ENCODE data around the gene KDM6A.
"Not testable (repeated sequence)": the region's sequence is repeated elsewhere in the genome, so short reads cannot be mapped to it uniquely, and the experiment has no call there.

KDM6A gene

DNA sequence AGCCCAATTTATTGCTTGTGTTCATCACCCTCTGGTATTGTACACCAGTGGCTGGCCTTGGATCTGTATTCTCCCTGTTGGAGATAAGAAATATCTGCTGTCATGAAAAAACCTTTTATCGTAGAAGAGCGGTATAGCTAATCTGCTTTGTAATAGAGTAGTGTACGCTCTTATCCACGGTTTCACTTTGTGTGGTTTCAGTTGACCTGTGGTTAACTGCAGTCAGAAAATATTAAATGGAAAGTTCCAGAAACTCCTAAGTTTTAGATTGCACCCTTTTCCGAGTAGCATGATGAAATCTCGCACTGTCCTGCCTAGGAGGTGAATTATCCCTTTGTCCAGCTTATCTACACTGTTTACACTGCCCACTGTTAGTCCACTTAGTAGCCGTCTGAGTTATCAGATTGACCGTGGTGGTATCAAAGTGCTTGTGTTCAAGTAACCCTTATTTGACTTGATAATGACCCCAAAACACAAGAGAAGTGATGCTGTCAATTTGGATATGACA, 42.4 kb downstream of the KDM6A start:
- no peak for DNase-seq (ENCODE audit: low read depth in 4 of 4, low spot score in 1 of 4)

DNA sequence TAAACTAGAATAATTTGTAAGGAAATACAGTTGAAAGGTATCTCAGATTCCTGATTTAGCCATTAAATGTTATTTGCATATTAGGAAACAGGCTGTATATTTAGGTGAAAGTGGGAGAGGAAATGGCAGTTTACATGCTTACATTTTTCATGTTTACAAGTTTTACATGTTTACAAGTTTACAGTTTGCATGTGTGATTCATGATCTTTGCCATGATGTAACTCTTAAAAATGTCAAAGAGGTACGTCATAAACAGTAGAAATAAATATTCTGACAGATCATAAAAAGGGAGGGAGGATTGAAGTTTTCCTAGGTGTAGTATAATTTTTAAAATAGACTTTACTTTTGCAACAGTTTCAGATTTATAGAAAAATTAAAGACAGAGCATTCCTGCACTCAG, 45.7 kb downstream of the KDM6A start:
- DNase-seq (ENCODE audit: low read depth in 4 of 4, low spot score in 1 of 4): no peak

DNA sequence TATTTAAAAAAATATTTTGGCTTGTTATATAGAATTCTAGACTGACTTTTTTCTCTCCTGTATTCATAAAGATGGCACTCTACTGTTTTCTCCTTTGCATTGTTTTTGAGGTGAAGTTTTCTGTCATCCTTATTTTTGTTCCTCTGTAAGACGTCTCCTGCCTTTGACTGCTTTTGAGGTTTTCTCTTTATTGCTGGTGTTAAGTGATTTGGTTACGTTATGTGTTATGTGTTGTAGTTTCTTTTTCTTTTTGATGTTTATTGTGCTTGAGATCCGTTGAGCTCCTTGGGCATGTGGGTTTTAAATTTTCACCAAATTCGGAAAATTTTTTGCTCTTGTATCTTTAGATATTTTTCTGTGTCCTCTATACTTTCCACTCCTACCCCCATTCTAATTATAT, 50.0 kb downstream of the KDM6A start:
- no peak for DNase-seq (ENCODE audit: low read depth in 4 of 4, low spot score in 1 of 4)

GRCh38 chrX:44927398-44927797, 54.4 kb downstream of the KDM6A start:
- no peak for DNase-seq (ENCODE audit: low read depth in 4 of 4, low spot score in 1 of 4)

- no peak for DNase-seq (ENCODE audit: low read depth in 4 of 4, low spot score in 1 of 4)
Measured at GRCh38 chrX:44931441-44931973, 58.5 kb downstream of the KDM6A start.

- no peak for DNase-seq (ENCODE audit: low read depth in 4 of 4, low spot score in 1 of 4)
Measured at GRCh38 chrX:44935172-44935571, 62.2 kb downstream of the KDM6A start.

- no peak for DNase-seq (ENCODE audit: low read depth in 4 of 4, low spot score in 1 of 4)
Measured at GRCh38 chrX:44935640-44936039, 62.7 kb downstream of the KDM6A start.

- DNase-seq (ENCODE audit: low read depth in 4 of 4, low spot score in 1 of 4): no peak
Measured at GRCh38 chrX:44937606-44938005, 64.6 kb downstream of the KDM6A start.

- DNase-seq (ENCODE audit: low read depth in 4 of 4, low spot score in 1 of 4): no peak
Measured at GRCh38 chrX:44938111-44938510, 65.1 kb downstream of the KDM6A start.

- not testable (repeated sequence) for DNase-seq (ENCODE audit: low read depth in 4 of 4, low spot score in 1 of 4)
Measured at GRCh38 chrX:44940541-44940940, 67.6 kb downstream of the KDM6A start.

- DNase-seq (ENCODE audit: low read depth in 4 of 4, low spot score in 1 of 4): no peak
Measured at GRCh38 chrX:44943007-44943406, 70.0 kb downstream of the KDM6A start.

- no peak for DNase-seq (ENCODE audit: low read depth in 4 of 4, low spot score in 1 of 4)
Measured at GRCh38 chrX:44944894-44945293, 71.9 kb downstream of the KDM6A start.

DNA sequence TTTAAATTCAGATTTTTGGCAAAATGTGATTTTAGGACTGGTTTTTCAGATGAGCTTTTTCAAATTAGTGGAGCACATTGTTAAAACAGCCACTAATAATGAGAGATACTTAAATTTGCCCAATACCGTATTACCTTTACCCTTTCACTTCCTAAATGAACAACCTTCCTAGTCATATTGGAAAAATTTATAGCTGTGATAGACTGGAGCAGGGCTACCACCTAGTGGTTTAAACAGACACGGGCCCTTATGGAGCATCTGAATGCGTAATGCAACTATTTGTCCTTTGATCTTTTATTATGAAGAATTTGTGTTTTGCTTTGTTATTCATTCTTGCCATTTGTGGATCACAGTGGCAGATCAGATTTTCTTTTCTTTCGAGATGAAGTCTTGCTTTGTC, 72.7 kb downstream of the KDM6A start:
- no peak for DNase-seq (ENCODE audit: low read depth in 4 of 4, low spot score in 1 of 4)

DNA sequence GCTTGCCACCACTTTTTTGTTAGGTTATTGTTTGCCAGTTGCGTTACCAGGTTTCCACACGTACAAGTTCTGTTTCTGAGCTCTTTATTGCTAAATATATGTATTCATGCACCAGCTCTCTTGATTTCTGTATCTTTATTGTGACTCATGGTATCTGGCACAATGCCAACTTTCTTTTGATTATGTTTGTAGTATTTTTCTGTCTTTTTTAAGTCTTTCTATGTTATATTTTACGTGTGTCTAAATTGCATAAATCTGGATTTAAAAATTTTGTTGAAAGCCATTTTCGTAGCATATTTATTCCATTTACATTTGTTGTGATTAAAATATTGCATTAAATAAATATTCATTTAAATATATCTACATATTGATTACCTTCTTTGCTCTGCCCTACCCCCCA, 73.8 kb downstream of the KDM6A start:
- DNase-seq (ENCODE audit: low read depth in 4 of 4, low spot score in 1 of 4): no peak

GRCh38 chrX:44947995-44948394, 75.0 kb downstream of the KDM6A start:
- DNase-seq (ENCODE audit: low read depth in 4 of 4, low spot score in 1 of 4): no peak

DNA sequence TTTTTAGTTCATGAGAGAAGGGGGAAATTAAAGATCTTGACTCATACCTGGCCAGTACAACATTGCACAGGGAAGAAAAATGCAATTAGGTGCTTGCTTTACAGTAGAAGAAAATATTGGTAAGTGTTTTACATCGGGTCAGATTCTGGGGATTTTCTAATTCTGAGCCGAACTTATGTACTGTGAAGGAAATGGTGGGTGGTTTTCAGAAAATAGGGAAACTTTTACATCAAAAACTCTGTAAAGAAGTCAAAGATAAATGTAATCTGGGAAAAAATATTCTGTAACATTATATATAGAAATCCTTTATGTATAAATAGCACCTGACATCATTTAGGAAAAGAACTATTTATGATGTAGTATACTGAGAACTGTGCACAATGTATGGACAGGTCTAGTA, 75.4 kb downstream of the KDM6A start:
- no peak for DNase-seq (ENCODE audit: low read depth in 4 of 4, low spot score in 1 of 4)

GRCh38 chrX:44949125-44949524, 76.1 kb downstream of the KDM6A start:
- no peak for DNase-seq (ENCODE audit: low read depth in 4 of 4, low spot score in 1 of 4)

DNA sequence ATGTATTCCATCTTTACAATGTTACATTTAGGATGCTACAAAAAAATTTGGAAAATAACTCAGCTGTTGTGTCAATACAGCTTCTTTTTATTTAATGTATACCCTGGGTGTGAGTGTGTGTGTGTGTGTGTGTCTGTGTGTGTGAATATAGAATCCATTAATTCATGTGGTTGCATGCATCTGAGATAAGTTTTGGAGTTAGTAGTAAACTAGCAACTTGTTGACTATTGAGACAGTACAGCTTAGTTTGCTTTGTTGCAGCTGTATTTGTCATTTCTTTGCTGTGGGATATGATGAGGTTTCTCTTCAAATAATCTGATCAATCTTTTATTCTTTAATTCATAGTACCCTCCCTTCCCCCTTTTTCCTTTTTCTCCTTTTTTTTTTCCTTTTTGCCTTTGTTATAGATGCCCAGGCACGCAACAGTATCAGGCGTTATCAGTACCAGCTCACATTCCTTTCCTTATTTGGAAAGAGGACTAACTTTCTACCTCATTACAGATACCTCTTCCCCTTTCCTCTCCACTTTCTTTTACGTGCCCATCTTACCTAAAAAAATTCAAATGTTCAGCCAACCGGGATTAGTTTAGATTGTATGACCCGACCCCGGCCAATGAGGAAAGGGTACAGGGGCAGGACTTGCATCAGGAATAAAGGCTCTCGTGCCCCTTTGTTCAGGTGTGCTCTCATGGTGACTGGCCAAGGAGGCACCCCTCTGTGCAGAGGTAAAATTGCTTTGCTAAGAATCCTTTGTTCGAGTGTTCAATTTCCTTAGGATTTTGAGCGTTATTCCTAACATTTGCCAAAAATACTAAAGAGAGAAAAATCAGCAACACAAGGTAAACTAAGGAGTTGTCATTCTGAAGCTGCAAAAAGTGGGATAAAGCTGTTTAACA, 77.7 kb downstream of the KDM6A start:
- DNase-seq (ENCODE audit: low read depth in 4 of 4, low spot score in 1 of 4): not testable (repeated sequence)

- DNase-seq (ENCODE audit: low read depth in 4 of 4, low spot score in 1 of 4): no peak
Measured at GRCh38 chrX:44951572-44952067, 78.6 kb downstream of the KDM6A start.

- no peak for DNase-seq (ENCODE audit: low read depth in 4 of 4, low spot score in 1 of 4)
Measured at GRCh38 chrX:44952329-44953027, 79.5 kb downstream of the KDM6A start.

DNA sequence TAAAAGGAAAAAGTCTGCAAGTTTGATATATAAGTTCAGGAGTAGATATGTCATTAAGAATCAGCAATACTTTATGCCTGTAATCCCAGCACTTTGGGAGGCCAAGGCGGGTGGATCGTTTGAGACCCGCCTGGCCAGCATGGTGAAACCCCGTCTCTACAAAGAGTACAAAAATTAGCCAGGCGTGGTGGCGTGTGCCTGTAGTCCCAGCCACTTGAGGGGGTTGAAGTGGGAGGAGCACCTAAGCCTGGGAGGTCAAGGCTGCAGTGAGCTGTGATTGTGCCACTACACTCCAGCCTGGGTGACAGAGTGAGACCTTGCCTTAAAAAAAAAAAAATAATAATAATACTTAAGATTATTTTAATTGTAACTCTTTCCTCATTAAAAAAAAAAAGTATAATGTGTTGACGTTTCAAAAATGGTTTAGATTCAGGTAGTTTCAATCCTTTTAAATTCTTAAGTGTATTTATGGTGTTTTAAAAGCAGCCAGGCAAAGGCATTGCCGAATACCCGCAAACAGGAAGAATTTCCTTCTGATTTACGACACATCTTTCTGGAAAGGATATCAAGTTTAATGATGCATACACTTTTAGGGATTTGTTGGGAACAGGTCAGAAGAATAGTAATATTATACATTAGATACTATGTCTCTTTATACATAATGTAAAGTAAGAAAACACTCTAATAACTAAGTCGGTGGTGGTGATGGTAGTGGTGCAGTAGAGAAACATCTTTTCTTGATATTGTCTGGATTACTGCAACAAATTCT, 80.9 kb downstream of the KDM6A start:
- DNase-seq (ENCODE audit: low read depth in 4 of 4, low spot score in 1 of 4): no peak
